AG08396 (cell line): ENCODE results near the gene SOX11.

Experiments used
- DNase-seq: peaks from one replicate; pipeline ENCODE4 v3.0.0; 2012; ENCODE audit warnings: low spot score, mixed read lengths

The SOX11 gene

DNA sequence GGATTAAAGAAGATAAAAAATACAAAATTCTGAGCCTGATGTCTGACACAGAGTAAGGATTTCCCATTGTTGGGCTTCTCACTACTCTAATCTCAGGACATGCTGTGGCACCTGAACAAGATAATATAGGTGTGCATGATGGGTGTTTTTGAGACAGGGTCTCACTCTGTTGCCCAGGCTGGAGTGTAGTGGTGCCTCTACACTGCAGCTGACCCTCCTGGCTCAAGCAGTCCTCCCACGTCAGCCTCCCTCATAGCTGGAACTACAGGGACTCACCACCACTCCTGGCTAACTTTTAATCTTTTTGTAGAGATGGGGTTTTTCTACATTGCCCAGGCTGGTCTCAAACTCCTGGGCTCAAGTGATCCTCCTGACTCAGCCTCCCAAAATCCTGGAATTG is 32.9 kb downstream of the SOX11 start:
- no peak for DNase-seq

DNA sequence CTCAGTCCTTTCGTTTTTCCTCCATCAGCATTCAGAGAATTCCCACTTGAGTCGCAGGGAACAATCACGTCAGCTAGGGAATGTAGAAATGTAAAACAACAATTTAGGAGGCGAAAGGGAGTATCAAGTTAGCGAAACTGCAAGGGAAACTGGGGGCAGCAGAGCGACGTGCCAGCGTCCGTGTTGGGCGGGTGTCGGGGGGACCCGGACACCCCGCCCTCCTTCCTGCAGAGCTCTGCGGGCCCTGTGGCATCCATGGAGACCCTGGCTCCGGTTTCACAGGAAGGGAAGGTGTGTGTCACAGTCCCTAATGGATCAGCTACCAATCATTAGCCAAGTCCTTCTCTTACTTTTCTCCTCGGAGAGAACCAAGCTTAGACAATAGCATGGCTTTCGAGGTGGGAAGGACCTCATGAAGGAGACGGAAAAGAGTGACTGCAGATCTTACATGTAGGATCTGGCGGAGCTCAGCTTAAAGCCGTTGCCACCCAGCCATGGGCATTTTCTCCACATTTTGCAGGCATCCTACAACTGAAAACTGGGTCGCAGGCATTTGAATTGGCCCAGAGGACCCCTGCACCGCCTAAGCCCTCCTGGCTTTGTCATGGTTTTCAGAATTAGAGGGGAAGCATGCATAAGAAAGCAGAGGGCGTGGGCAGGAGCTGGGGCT is 33.7 kb downstream of the SOX11 start:
- DNase-seq: no peak

DNA sequence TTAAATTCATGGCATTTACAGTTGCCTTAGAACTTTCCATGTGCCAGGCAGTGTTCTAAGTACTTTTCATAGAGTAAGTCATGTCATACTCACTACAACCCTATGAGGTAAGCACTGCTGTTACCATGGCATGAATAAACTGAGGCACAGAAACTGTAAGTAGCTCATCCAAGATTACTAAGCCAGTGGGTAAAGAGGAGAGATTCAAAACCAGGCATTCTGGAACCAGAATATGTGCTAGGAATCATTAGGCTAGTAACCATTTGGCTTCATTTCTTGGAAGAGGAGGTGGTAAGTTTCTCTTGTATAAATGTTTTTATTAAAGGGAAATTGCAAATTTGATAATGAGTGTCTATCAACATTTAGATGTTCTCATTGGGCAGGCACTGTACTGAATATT is 35.1 kb downstream of the SOX11 start:
- DNase-seq: no peak

DNA sequence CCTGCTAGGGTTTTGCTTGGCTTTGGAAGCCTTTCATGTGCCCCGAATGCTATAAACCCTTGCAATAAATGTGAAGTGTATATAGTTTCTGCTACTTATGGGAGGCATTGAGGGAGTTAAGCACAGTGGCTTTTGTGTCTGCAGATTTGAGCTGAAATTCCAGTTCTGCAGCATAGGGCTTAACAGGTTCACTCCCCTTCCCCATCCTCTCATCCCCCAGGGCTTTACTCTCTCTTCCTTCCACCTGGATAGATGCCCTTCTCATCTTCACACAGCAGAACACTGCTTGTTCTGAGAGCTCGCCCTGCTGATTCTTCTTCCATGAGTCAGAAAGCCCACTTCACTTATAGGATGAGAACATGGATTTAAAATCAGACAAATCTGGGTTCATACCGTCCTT is 37.2 kb downstream of the SOX11 start:
- DNase-seq: no peak

DNA sequence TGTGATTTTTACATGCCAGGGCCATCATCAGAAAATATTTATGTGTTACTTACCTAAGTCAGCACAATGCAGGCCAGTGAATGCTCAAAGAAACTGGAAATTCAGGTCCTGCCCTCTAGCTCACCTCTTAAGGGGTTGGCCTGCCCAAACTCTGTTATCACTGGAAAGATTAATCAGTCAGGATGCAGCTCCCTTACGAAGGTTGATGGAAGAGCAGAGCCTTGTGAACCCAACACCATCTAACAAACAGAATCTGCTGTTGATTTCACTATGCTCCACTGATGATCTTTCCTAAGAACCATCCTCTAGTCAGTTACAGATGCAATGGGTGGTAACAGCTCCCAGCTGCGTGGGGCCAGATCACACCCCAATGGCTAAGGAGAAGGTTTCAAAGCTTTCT is 38.2 kb downstream of the SOX11 start:
- DNase-seq: no peak

DNA sequence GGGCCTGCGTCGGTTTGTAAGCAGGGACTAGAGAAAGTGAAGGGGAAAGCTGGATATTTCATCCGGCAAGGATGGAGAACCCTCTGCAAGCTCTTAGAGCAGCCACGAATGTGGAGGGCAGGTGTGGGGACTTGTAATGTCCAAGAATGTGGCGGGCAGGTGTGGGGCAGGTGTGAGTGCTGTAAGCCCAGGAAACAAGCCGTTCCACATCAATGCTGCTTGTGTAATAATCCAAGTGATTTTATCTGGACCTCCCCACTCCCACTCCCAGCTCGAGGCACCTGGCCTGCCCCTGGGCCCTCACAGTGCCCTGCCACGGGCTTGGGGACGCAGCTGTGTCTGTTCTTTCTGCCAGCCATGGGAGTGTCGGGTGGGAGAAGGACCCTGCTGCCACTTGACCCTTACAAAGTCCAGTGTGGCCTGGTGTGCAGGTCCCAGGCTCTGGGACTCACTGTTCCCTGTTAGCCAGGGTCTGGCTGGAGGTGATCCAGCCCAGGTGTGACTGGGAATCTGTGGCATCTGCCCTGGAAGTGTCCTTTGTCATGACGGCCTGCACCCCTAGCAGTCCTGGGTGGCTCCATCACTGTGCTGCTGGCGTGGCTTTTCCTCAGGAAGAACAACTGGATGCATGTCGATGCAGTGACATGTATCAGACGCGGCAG is 42.8 kb downstream of the SOX11 start:
- DNase-seq: no peak

DNA sequence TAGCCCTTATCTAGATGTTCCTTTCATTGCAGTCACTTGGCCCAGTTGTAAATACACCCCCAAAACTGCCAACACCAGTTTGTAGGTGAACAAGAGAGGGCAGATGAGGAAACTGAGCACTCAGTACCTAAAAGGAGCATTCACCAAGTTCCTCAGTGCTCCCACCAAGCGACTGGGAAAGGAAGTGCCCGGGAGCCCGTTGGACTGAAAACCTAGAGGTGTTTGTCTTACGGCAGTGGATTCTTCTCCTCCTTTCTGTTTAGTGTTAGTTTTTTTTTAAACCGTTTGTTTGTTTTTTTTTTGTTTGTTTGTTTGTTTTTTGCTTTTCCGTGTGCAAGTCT is 43.3 kb downstream of the SOX11 start:
- DNase-seq: no peak

DNA sequence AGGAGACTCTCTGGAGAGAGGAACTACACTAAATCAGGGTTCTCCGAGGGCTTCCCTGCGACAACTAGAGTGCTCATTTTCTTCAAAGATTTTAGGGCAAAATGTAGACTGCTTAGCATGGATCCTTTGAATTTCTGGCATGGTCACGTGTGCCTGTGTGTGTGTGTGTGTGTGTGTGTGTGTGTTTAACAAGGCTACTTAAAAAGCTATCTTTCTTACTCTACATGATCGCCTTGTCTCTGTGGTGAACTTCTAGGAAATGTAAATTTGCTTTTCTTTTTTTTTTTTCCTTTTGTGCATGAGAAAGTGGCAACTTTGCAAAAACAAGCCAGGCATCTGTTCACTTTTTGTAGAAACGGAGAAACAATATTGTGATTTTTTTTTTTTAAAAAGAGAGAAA is 43.9 kb downstream of the SOX11 start:
- no peak for DNase-seq

DNA sequence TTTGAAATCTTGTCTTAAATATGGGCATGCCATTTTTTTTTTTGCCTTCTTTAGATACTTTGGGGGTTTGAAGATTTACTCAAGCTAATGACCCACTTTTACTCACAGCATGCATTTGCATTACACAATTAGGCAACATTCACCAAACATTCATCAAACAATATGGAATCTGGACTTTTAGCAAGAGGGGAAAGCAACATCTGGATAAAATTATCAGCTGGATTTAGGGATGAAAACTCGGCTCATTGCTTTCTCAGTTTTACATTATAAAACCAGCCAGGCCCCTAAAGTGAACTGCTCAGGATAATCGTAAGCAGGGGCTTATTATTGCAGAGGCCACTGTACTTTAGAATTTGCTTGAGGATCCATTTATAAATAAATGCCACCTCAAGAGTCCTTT is 44.7 kb downstream of the SOX11 start:
- no peak for DNase-seq

DNA sequence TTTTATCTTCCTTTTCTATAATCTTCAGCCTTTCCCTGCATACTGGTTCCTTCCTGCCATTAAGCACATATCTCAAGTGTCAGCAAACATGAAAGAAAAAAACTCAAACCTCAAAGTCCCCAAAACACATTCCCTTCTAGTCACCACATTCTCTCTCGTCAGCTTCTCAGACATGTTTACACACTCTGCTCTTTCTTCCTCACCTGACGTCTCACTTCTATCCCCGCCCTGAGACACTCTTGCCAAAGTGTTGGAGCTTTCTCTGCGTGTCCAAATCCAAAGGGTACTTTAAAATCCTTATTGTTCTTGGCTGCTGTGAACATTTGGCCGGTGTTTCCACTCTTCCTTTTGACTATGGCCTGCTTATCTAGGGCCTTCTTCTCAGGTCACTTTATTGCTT is 47.9 kb downstream of the SOX11 start:
- no peak for DNase-seq

DNA sequence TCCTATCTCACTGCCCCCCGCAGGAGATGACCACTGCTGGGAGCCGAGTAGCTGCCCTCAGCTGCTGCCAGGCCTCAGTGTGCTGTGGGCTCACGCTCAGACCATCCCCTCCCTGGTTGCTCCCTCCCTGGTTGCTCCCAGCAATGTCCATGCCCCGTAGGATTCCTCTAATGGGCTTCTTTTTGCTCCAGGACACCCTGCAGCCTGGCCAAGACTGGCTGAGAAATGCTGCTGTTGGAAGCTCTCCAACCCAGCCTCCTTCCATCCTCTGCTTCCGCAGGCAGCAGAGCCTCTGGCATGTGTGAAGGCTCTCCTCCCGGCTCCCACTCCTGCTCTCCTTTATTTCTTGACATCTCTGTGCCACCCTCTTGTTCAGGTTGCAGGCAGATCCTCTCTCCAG is 48.6 kb downstream of the SOX11 start:
- DNase-seq: no peak

DNA sequence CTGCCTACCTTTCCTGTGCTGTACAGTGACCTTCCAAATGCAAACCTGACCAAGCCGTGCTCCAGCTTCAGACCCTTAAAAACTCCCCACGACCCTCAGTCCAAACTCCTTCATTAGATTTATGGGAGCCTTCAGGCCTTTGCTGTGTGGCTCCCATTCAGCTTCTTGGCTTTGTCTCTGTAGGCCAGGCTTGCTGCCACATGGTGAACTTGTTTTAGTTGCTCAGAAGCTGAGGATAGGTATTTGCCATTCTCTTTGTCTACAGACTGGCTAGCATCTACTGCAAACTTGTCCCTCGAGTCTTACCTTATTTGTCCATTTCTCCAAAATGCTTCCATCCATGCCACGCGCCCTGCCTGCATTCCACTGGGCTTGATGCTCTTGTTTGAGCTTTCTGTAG is 49.1 kb downstream of the SOX11 start:
- DNase-seq: no peak

DNA sequence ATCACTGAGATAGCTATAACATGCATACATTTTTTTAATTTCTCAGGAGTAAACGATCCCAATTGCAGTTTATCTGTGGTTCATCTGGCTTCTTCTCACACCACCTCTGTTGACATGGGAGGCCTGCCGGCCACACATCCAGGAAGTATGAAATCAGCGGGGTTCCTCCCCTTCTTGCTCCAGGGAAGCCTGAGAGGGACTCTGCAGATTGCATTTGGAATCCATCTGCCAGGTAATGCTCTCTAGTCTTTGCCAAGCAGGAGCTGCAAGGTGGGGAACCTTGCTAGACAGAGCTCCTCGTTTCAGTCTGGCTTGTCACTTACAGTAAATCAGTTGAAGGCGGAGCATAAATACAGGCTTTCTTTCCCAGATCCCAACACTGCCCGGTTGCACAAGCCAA is 49.9 kb downstream of the SOX11 start:
- DNase-seq: no peak

DNA sequence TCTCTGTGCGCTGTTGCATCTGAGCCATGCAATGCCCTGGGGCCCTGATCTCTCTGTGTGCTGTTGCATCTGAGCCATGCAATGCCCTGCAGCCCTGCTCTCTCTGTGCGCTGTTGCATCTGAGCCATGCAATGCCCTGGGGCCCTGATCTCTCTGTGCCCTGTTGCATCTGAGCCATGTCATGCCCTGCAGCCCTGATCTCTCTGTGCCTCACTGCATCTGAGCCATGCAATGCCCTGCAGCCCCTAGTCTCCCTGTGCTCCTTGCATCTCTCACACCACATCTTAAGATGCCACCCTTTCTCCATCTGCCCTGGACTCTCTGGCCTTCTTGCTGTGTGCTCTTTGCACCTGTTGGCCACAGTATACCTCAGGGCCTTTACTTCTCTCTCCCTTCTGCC is 56.2 kb downstream of the SOX11 start:
- DNase-seq: no peak

DNA sequence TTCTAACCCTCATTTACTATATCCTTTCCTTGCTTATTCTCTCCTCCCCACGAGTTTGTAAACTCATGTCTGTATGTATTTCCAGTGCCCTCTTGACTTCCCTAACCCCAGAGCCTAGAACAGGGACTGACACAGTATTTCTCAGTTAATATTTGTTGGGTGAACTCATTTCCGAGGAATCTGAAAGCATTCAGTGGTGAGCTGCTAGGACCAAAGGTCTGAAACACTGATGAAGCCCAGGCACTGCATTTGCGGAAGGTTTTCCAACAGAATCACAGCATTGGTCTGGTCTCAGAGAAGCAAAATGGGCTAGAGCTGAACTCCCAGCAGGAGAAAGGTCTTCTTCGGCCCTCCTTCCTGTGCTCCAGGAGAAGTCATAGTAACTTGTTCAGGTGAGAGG is 56.8 kb downstream of the SOX11 start:
- no peak for DNase-seq

DNA sequence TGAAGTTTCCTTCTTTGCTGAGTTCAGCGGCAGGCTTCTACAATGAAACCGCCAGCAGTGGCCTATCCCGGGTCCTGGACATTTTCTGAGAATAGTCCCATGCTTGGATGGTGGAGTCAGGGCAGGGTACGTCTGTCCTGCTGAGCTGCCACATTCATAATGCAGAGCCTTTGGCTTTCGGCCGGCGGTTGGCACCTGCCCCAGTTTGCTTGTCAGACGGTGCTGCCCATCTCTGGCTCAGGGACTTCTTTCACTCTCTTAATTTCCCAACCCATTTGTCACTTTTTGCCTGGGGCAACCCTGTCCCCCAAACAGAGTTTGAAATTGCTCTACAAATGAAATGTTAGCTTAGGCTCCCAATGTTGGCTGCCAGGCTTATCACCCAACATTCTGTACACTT is 57.2 kb downstream of the SOX11 start:
- no peak for DNase-seq
